ENCODE measurements around the gene MAGI1. TPM values are rescaled to one million over a fixed set of nuclear protein-coding genes. Genes with fewer than 3 reads are reported as not detected.

Gene MAGI1
- total RNA-seq, 1 donor from 2014 or later, result 0.48 TPM

GRCh38 chr3:65439641-65440284, 599.0 kb downstream of the MAGI1 start:
- intact Hi-C loops (cut with micrococcal nuclease), result no loop called here

- intact Hi-C loops (cut with micrococcal nuclease), result no loop called here
Observed at GRCh38 chr3:65438612-65439011, 600.1 kb downstream of the MAGI1 start.

- intact Hi-C loops (cut with micrococcal nuclease), result no loop called here
Observed at GRCh38 chr3:65438096-65438495, 600.6 kb downstream of the MAGI1 start.

GRCh38 chr3:65436580-65436979, 602.1 kb downstream of the MAGI1 start:
- intact Hi-C loops (cut with micrococcal nuclease), result no loop called here

GRCh38 chr3:65433480-65433879, 605.2 kb downstream of the MAGI1 start:
- intact Hi-C loops (cut with micrococcal nuclease), result no loop called here

GRCh38 chr3:65432388-65433003, 606.2 kb downstream of the MAGI1 start:
- intact Hi-C loops (cut with micrococcal nuclease), result no loop called here

- intact Hi-C loops (cut with micrococcal nuclease), result no loop called here
Observed at GRCh38 chr3:65425880-65426279, 612.8 kb downstream of the MAGI1 start.

- intact Hi-C loops (cut with micrococcal nuclease), result no loop called here
Observed at GRCh38 chr3:65422154-65422553, 616.6 kb downstream of the MAGI1 start.

GRCh38 chr3:65419233-65419632, 619.5 kb downstream of the MAGI1 start:
- intact Hi-C loops (cut with micrococcal nuclease), result no loop called here

- intact Hi-C loops (cut with micrococcal nuclease), result no loop called here
Observed at GRCh38 chr3:65413891-65414290, 624.8 kb downstream of the MAGI1 start.

- intact Hi-C loops (cut with micrococcal nuclease), result no loop called here
Observed at GRCh38 chr3:65412588-65412987, 626.1 kb downstream of the MAGI1 start.

- intact Hi-C loops (cut with micrococcal nuclease), result no loop called here
Observed at GRCh38 chr3:65411367-65411766, 627.4 kb downstream of the MAGI1 start.

- intact Hi-C loops (cut with micrococcal nuclease), result no loop called here
Observed at GRCh38 chr3:65409176-65409569, 629.5 kb downstream of the MAGI1 start.

- intact Hi-C loops (cut with micrococcal nuclease), result no loop called here
Observed at GRCh38 chr3:65408531-65409175, 630.1 kb downstream of the MAGI1 start.

- intact Hi-C loops (cut with micrococcal nuclease), result no loop called here
Observed at GRCh38 chr3:65406470-65406869, 632.2 kb downstream of the MAGI1 start.

GRCh38 chr3:65402597-65402996, 636.1 kb downstream of the MAGI1 start:
- intact Hi-C loops (cut with micrococcal nuclease), result no loop called here

- intact Hi-C loops (cut with micrococcal nuclease), result no loop called here
Observed at GRCh38 chr3:65401359-65402305, 637.1 kb downstream of the MAGI1 start.

- intact Hi-C loops (cut with micrococcal nuclease), result no loop called here
Observed at GRCh38 chr3:65400899-65401298, 637.8 kb downstream of the MAGI1 start.

- intact Hi-C loops (cut with micrococcal nuclease), result no loop called here
Observed at GRCh38 chr3:65398953-65399352, 639.8 kb downstream of the MAGI1 start.

GRCh38 chr3:65396078-65396477, 642.6 kb downstream of the MAGI1 start:
- intact Hi-C loops (cut with micrococcal nuclease), result no loop called here

- intact Hi-C loops (cut with micrococcal nuclease), result no loop called here
Observed at GRCh38 chr3:65391068-65391467, 647.6 kb downstream of the MAGI1 start.

GRCh38 chr3:65385805-65386204, 652.9 kb downstream of the MAGI1 start:
- intact Hi-C loops (cut with micrococcal nuclease), result no loop called here

All from T-helper 2 cell treated with Interferon-gamma antibody and Interleukin-4, amounts not matched to agents 100 ng/mL and 5 ng/mL, for 36 hours (primary cell).